GM12872 (cell line): ENCODE measurements around the gene RHOBTB1.

Source experiments
- TF ChIP-seq, protein P1 (sequence below): IDR thresholded peaks from 3 replicates; pipeline ENCODE4 v1.5.1; 2011; ENCODE audit warnings: low read depth, mild to moderate bottlenecking, low read length, moderate library complexity; ENCODE audit not compliant: insufficient read depth

Gene RHOBTB1

DNA sequence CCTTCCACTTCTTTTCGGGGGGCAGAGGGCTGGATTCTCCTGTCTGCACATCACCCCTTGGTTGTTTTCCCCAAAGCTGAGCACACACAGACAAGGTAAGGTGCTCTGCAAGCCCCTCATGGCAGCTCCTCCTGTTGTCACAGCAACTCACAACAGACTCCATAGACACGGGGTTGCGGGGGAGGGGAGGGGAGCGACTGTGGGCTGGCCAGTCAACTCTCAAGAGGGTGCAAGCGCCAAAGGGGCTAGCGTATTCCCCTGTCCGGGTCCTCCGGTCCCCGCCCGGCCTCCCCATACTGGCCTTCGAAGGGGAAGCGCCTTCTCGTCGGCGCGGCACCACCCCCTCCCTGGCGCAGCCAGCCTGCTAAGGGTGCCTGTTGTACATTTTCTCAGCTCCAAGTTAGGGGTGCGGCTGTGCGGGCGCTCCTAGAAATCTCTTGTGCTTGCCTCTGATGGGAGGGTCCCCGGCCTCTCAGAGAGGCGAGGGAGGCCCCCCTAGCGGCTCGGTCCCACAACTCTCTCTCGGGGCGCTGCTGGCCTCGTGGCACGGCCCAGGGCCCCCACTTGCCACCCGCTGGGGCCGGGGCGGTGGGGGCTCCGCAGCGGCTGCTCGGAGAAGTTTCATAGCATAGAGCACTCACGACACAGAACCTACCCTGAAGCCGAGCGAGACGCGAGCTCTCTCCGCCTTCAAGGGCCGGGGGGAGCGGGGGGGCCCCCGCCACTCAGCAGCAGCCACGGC is 498 bp downstream of the RHOBTB1 start:
- TF ChIP-seq, protein P1, sequence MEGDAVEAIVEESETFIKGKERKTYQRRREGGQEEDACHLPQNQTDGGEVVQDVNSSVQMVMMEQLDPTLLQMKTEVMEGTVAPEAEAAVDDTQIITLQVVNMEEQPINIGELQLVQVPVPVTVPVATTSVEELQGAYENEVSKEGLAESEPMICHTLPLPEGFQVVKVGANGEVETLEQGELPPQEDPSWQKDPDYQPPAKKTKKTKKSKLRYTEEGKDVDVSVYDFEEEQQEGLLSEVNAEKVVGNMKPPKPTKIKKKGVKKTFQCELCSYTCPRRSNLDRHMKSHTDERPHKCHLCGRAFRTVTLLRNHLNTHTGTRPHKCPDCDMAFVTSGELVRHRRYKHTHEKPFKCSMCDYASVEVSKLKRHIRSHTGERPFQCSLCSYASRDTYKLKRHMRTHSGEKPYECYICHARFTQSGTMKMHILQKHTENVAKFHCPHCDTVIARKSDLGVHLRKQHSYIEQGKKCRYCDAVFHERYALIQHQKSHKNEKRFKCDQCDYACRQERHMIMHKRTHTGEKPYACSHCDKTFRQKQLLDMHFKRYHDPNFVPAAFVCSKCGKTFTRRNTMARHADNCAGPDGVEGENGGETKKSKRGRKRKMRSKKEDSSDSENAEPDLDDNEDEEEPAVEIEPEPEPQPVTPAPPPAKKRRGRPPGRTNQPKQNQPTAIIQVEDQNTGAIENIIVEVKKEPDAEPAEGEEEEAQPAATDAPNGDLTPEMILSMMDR, result no peak

DNA sequence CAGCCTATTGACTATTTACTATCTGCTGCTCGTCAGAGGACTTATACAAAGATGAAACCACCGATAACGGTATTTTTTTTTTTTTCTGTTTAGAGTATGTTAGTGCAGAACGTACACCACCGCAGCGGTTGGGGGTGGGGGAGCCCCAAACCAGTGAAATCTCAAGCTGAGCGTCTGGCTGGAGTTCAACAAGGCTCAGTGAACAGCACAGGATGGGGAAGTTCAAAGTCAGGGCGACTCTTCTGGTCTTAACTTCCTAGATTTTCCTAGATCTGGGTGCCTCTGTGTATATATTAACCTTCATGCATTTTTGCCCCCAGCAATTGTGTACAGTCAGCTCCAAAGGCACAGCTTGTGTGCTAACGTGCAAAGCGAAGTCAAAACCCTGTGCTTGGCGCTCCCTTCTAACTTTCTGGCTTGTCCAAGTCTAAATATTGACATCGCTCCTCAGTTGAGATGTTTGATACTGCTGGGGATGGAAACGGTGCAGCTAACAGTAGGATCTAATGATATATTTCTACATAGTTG is 1.1 kb downstream of the RHOBTB1 start:
- TF ChIP-seq, protein P1, result no peak

DNA sequence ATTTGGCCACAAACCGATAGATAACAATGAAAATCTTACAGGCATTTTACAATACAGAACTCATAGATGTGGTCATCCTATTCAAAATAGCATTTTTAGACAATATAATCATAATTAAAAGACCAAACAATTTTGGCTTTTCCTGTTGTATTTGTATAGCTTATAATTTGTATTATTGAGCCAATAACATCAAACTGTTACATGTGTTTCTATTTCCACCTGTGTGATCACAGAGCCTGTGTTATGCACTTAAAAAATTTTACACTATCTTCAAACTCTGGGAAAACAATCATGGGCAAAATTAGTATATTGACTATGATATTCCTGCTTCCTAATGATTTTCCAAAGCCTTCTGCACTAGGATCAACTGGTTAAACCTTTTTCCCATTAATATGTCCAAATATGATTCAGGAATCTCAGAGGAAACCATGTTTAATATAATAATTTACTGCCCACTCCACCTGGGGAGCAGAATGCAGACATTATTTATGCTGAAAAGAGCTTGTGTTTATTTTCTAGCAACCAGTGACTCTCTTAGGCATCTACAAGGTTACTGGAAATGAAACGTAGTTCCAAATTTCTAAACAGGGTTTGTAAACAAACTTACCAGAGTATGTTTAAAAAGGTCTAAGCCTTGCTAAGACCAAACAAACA is 1.7 kb downstream of the RHOBTB1 start:
- TF ChIP-seq, protein P1, result no peak

GRCh38 chr10:60940446-60940845 is 3.5 kb downstream of the RHOBTB1 start:
- TF ChIP-seq, protein P1, result no peak

DNA sequence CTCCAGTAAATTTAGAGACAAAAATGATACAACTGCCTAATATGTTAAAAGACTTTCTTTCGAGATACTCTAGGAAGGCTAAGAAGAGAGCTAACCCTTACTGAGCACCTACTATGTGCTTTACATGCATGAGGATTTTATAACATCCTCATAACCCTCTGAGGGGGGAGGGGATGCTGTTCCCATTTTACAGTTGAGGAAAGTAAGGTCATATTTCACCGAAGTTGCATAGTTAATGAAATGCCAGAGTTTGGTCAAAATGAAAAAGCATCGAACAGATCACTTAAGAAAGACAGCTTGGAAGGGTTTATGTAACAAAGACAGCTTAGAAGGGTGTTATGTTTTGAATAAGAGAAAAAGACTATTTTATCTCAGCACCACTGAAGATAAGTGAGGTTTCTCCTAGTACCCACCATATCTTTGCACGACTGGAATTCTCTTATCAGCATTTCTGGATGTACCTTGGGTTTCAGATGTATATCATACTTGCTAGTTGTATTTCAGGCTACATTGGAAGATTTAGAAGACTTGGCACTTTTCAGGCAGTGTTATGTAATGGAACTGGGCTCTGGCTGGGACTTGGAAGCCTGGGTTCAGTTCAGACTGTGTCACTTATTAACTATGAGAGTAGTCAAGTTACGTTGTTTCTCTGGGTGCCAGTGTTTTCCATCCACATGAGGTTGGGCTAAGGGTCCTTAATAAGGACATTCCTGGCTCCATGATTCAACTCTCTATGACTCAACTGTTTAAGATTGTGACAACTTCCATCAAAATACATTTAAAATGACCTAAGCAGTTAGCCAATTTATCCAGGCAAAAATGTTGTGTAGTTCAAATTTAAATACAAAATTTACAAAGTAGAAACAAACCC is 6.0 kb downstream of the RHOBTB1 start:
- TF ChIP-seq, protein P1, result no peak

DNA sequence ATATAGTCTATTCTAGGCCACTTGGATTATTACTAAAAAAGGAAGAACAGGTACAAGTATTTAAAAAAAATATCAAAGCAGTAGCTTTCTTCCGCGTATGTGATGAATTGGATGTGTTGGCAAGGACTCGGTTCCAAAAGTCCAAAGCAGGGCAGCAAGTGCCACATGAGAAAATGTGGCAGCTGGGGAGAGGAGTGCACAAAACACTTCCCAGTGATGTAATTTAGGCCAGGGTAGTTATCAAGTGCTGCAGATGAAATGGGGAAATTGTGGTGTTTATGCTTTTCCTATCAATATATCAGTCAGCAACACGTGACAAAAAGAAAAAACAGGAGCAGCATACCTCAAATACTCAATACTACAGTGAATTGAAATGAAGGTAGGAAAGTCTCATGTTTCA is 7.0 kb downstream of the RHOBTB1 start:
- TF ChIP-seq, protein P1, result no peak
